Stimulated activated memory B cell treated with anti-CD40 and anti-IgM and Interleukin-4, amounts not matched to agents 10 μg/mL and 1 μg/mL and 100 μg/mL, for 72 hours (primary cell): ENCODE measurements around the gene PNPLA6.
"Not testable (repeated sequence)": the region's sequence is repeated elsewhere in the genome, so short reads cannot be mapped to it uniquely, and the experiment has no call there.

ENCODE experiments used
- ATAC-seq: fragments of 150-1000 bp; cut with Tn5 transposase; 2 replicates; pipeline ENCODE4 v1.10.0; 2021
- H3K27ac Mint-ChIP-seq: one replicate; pipeline ENCODE4 v1.8.0; 2022; ENCODE audit warnings: mild to moderate bottlenecking, mixed read lengths
- H3K27me3 Mint-ChIP-seq: one replicate; pipeline ENCODE4 v1.8.0; 2022; ENCODE audit warnings: mixed read lengths
- H3K36me3 Mint-ChIP-seq: one replicate; pipeline ENCODE4 v1.8.0; 2022; ENCODE audit warnings: mixed read lengths
- H3K4me1 Mint-ChIP-seq: one replicate; pipeline ENCODE4 v1.8.0; 2022; ENCODE audit warnings: mixed read lengths
- H3K4me3 Mint-ChIP-seq: one replicate; pipeline ENCODE4 v1.8.0; 2022; ENCODE audit warnings: mild to moderate bottlenecking, moderate library complexity, mixed read lengths
- H3K9me3 Mint-ChIP-seq: one replicate; pipeline ENCODE4 v1.8.0; 2022; ENCODE audit warnings: mixed read lengths

The PNPLA6 gene

DNA sequence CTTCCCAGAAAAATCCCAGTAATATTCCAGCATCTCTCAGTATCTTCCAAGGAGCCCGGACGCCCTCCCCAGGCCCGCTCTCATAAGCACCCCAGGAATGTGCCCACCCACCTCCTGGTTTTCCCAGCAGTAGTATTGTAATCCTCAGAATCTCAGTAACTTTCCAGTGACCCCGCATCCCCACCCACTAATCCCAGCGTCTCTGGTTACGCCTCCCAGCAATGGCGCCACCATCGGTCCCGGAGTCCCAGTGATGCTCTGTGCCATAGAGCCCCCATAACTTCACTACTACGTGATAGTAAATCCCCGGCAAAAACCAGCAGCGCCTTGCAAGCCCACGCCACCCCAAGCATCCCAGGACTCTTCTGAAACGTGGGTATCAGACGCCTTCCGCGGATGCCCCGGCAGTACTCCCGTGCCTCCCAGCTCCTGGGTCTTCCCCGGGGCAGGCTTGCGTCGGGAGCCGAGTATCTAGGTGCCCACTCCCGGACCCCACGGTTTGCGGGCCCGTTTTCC is 928 bp upstream of the PNPLA6 start:
- Mint-ChIP-seq H3K27me3 (no peaks in the 10 kb centered on the region), H3K4me1 (peaks cover 36% of the 10 kb centered on the region), H3K36me3 (peaks cover 24% of the 10 kb centered on the region), H3K4me3 (peak overlapping the region; percentile 95), H3K27ac (peak overlapping the region; percentile 90), H3K9me3 (no peaks in the 10 kb centered on the region)
- ATAC-seq, result peak; percentile 48

DNA sequence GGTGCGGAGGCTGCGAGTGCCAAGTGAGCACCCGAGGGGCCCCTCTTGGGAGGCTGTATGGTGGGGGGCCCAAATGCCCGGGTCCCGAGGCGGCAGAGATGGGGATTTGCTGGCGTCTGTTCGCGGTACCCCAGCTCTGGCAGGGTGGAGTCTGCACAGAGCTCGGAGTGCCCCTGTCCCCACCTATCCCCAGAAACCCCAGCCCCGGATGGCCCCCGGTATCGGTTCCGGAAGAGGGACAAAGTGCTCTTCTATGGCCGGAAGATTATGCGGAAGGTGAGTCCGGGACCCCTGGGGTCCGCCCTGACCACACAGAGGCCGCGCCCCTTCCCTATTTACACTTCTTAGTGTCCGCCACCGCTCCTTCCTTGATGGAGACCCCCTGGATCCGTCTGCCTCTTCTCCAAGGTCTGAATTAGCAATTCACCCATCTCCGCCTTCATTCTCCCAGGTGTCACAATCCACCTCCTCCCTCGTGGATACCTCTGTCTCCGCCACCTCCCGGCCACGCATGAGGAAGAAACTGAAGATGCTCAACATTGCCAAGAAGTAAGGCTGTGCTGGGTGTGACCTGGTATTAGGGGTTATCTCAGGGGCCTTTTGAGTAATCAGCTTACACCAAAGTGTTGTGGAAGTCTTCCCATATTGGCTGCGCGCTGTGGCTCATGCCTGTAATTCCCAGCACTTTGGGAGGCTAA is 630 bp downstream of the PNPLA6 start:
- Mint-ChIP-seq H3K27me3 (no peaks in the 10 kb centered on the region), H3K36me3 (peaks cover 24% of the 10 kb centered on the region), H3K27ac (peak overlapping the region; percentile 90), H3K9me3 (no peaks in the 10 kb centered on the region), H3K4me1 (peaks cover 36% of the 10 kb centered on the region), H3K4me3 (peak overlapping the region; percentile 95)
- peak; percentile 2 for ATAC-seq

DNA sequence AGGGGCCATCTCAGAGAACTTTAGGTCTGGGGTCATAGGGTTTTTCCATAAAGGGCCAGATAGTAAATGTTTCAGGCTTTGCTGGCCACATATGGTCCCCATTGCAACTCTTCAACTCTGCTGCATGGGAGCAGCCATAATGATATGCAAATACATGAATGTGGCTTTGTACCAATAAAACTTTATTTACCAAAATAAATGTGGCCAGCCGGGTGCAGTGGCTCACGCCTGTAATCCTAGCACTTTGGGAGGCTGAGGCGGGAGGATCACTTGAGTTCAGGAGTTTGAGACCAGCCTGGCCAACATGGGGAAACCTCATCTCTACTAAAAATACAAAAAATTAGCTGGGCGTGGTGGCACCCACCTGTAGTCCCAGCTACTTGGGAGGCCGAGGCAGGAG is 3.5 kb downstream of the PNPLA6 start:
- H3K4me1 Mint-ChIP-seq, result peaks cover 34% of the 10 kb centered on the region
- H3K27me3 Mint-ChIP-seq, H3K27ac Mint-ChIP-seq, ATAC-seq, H3K4me3 Mint-ChIP-seq, H3K9me3 Mint-ChIP-seq: not testable (repeated sequence)
- peaks cover 47% of the 10 kb centered on the region for H3K36me3 Mint-ChIP-seq

DNA sequence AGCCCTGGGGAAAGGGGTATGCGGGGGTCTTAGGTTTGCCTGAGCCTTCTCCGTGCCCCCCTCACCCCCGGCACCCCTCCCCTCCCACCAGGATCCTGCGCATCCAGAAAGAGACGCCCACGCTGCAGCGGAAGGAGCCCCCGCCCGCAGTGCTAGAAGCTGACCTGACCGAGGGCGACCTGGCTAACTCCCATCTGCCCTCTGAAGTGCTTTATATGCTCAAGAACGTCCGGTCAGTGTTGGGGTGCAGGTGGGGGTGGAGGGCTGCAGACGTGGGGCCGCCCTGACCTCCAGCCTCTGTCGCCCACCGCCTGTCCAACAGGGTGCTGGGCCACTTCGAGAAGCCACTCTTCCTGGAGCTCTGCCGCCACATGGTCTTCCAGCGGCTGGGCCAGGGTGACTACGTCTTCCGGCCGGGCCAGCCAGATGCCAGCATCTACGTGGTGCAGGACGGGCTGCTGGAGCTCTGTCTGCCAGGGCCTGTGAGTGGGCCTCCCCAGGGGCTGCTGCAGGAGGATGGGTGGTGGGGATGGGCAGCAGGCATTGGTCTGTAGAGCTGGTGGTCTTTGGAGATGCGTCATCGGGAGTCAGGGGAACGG is 4.4 kb downstream of the PNPLA6 start:
- Mint-ChIP-seq H3K9me3 (no peaks in the 10 kb centered on the region), H3K27ac (no peak overlapping the region), H3K4me3 (no peak overlapping the region), H3K4me1 (peaks cover 34% of the 10 kb centered on the region), H3K36me3 (peaks cover 47% of the 10 kb centered on the region), H3K27me3 (no peaks in the 10 kb centered on the region)
- no peak for ATAC-seq

DNA sequence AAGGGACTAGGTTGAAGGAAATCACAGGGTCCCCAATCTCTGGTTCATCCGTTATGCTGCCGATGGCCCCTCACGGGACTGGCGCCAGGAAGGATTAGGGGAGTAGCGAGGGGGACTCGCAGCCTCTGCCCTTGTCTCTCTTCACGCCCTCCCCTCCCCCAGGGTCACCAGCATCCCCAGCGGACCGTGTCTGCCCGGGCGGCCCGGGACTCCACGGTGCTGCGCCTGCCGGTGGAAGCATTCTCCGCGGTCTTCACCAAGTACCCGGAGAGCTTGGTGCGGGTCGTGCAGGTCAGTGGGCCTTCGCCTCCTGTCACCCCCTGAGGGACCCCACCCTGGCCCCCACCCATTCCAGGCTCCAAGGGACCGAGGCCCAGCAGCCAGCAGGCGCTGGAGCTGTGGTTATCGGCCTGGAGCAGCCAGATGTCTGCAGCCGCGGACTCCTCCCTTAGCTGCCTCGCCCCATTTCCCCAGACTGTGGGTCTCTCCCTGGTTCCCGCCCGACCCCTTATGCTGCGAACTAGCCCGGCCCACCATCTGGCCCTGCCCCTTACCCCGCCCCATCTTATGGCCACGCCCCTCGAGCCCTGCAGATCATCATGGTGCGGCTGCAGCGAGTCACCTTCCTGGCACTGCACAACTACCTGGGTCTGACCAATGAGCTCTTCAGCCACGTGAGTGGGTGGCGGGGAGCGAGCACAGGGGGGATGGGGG is 5.4 kb downstream of the PNPLA6 start:
- Mint-ChIP-seq H3K9me3 (no peaks in the 10 kb centered on the region), H3K27ac (no peak overlapping the region), H3K36me3 (peaks cover 50% of the 10 kb centered on the region), H3K27me3 (no peaks in the 10 kb centered on the region), H3K4me3 (no peak overlapping the region), H3K4me1 (peaks cover 44% of the 10 kb centered on the region)
- no peak for ATAC-seq

DNA sequence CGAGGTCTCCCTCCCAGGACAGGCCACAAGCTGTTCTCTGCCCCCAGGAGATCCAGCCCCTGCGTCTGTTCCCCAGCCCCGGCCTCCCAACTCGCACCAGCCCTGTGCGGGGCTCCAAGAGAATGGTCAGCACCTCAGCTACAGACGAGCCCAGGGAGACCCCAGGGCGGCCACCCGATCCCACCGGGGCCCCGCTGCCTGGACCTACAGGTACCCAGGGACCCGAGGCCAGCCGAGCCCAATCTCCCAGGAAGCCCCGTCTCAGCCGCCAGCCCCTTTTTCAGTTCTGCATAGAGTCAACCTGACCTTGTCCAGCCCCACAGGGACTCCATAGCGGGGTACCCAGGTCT is 5.9 kb downstream of the PNPLA6 start:
- ATAC-seq, result no peak
- Mint-ChIP-seq H3K27ac (no peak overlapping the region), H3K4me3 (no peak overlapping the region), H3K4me1 (peaks cover 44% of the 10 kb centered on the region), H3K36me3 (peaks cover 53% of the 10 kb centered on the region), H3K9me3 (no peaks in the 10 kb centered on the region), H3K27me3 (no peaks in the 10 kb centered on the region)

DNA sequence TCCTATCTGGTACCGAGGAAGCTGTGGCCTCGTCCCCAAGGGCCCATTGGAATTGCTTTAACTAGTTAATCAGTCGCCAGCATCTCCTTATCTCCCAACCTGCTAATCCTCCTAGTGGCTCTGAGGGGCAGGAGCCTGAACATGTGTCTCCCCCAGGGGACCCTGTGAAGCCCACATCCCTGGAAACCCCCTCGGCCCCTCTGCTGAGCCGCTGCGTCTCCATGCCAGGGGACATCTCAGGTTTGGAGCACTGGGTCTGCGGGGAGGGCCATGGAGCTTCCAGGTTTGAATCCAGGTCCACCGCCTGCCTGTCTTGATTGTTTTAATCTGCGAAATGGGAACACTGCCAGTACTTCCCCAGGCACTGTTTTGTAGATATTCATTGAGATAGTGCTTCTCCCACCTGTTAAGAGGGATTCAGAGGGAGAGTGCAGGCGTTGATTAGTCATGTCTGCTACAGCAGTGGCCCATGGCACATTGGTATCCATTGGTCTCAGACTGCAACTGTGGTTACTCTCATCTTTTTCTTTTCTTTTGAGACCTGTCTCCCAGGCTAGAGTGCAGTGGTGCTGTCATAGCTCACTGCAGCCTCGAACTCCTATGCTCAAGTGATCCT is 6.4 kb downstream of the PNPLA6 start:
- no peak overlapping the region for H3K4me3 Mint-ChIP-seq
- H3K36me3 Mint-ChIP-seq, result peaks cover 52% of the 10 kb centered on the region
- H3K4me1 Mint-ChIP-seq, result peaks cover 39% of the 10 kb centered on the region
- ATAC-seq, result no peak
- H3K27ac Mint-ChIP-seq, result no peak overlapping the region
- no peaks in the 10 kb centered on the region for H3K9me3 Mint-ChIP-seq
- H3K27me3 Mint-ChIP-seq, result no peaks in the 10 kb centered on the region

DNA sequence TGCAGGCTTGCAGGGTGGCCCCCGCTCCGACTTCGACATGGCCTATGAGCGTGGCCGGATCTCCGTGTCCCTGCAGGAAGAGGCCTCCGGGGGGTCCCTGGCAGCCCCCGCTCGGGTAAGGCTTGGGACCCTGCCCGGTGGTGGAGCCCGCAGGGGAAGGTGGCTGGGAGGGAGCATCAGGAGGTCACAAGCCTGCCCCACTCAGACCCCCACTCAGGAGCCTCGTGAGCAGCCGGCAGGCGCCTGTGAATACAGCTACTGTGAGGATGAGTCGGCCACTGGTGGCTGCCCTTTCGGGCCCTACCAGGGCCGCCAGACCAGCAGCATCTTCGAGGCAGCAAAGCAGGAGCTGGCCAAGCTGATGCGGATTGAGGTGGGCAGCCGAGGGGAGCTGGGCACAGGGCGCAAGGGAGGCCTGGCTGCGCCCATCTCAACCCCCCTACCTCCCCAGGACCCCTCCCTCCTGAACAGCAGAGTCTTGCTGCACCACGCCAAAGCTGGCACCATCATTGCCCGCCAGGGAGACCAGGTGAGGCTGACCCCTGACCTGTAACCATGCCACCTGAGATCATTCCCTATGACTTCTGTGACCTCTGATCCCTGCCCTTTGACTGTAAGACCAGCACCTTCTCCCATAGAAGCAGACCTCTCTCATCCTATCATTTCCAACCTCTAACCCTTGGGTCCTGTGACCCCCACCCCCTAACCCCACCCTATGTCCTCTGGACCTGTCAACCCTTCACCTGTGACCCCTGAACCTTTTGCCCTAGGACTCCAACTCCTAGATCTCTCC is 7.2 kb downstream of the PNPLA6 start:
- no peak for ATAC-seq
- Mint-ChIP-seq H3K27me3 (no peaks in the 10 kb centered on the region), H3K27ac (peak overlapping the region; percentile 7), H3K36me3 (peaks cover 46% of the 10 kb centered on the region), H3K9me3 (no peaks in the 10 kb centered on the region), H3K4me1 (peaks cover 31% of the 10 kb centered on the region), H3K4me3 (no peak overlapping the region)

DNA sequence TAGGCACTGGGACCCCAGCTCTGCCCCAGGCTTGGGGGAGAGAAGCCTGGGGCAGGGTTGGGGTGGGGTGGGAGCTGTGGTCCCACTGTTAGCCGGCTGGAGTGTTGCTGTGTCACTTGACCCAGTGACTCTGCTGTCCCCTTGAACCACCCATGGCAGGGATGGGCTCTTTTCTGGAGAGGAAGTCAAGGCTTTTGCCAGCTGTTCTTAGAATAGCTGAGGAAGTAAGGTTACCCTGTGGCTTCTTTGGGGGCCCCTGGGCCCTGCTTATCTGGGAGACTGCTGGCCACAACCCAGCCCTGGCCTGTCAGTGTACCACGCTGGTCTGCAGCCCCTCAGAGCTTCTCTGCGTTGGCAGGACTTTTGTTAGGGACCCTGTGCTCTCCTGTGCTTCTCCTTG is 9.1 kb downstream of the PNPLA6 start:
- no peak for ATAC-seq
- Mint-ChIP-seq H3K27me3 (no peaks in the 10 kb centered on the region), H3K4me1 (peaks cover 31% of the 10 kb centered on the region), H3K27ac (peak overlapping the region; percentile 9), H3K36me3 (peaks cover 43% of the 10 kb centered on the region), H3K9me3 (no peaks in the 10 kb centered on the region), H3K4me3 (no peak overlapping the region)

DNA sequence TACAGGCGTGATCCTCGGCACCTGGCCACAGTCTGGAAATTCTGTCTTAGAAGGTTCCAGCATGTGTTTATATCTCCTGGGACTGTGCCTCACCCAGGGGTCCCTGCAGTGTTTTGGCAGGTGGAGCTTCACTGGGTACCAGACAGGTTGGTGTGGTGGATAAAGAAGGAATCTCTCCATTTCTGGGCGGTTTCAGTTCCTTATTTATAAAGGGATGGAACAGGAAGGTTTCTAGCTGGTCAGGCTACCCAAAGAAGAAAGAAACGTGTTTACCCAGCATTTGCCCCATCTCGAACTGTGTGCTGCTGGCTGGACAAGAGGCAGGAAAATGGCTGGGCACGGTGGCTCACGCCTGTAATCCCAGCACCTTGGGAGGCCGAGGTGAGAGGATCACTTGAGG is 9.8 kb downstream of the PNPLA6 start:
- Mint-ChIP-seq H3K4me3 (no peak overlapping the region), H3K9me3 (no peaks in the 10 kb centered on the region), H3K36me3 (peaks cover 45% of the 10 kb centered on the region), H3K27ac (peak overlapping the region; percentile 9), H3K4me1 (peaks cover 31% of the 10 kb centered on the region), H3K27me3 (no peaks in the 10 kb centered on the region)
- no peak for ATAC-seq

DNA sequence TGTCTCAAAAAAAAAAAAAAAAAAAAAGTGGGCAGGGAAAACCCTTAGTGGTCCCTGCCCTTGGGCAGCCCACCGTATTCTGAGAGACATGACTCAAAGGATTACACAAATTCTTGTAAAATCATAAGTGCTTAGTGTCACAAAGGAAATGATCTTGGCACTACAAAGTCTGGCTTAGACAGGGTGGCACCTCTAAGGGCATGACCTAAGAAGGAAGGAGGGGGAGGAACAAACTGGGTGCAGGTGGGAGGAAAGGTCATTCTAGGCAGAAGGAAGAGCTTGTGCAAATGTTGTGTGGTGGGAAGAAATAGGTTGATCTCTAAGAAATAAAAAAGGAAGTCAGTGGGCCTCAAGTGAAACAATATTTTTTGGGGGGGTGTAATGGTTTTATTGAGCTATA is 10.4 kb downstream of the PNPLA6 start:
- Mint-ChIP-seq H3K4me1 (peaks cover 31% of the 10 kb centered on the region), H3K36me3 (peaks cover 48% of the 10 kb centered on the region), H3K4me3 (peak overlapping the region; percentile 21), H3K9me3 (no peaks in the 10 kb centered on the region), H3K27me3 (no peaks in the 10 kb centered on the region), H3K27ac (peak overlapping the region; percentile 9)
- peak; percentile 75 for ATAC-seq

DNA sequence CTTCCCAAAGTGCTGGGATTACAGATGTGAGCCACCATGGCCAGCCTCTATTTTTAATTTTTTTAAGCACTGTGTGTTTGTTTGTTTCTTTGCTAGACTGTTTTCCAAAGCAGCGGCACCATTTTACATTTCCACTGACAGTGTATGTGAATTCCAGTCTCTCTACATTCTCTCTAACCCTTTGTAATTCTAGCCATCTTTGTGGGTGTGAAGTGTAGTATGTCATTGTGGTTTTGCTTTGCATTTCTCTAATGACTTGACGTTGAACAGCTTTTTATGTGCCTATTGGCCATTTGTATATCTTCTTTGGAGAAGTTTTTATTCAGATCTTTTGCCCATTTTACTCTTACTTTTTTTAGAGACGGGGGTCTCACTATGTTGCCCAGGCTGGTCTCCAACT is 11.6 kb downstream of the PNPLA6 start:
- Mint-ChIP-seq H3K36me3 (peaks cover 44% of the 10 kb centered on the region), H3K4me1 (peaks cover 31% of the 10 kb centered on the region), H3K27me3 (no peaks in the 10 kb centered on the region), H3K4me3 (no peak overlapping the region), H3K9me3 (no peaks in the 10 kb centered on the region), H3K27ac (no peak overlapping the region)
- no peak for ATAC-seq

DNA sequence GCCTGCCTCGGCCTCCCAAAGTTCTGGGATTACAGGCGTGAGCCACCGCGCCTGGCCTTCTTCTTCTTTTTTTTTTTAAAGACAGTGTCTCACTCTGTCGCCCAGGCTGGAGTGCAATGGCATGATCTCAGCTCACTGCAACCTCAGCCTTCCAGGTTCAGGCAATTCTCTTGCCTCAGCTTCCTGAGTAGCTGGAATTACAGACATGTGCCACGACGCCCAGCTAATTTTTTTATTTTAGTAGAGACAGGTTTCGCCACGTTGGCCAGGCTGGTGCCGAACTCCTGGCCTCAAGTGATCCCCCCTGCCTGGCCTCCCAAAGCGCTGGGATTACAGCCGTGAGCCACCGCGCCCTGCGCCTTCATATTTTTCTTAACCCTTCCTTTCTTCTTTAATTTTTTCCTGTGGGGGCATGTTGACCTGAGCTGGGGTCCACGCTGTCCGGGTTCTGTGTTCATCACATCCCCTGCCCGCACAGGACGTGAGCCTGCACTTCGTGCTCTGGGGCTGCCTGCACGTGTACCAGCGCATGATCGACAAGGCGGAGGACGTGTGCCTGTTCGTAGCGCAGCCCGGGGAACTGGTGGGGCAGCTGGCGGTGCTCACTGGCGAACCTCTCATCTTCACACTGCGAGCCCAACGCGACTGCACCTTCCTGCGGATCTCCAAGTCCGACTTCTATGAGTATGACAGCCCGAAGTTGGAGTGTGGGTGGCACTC is 14.1 kb downstream of the PNPLA6 start:
- Mint-ChIP-seq H3K4me1 (peaks cover 18% of the 10 kb centered on the region), H3K36me3 (peaks cover 38% of the 10 kb centered on the region), H3K4me3 (no peak overlapping the region), H3K27ac (no peak overlapping the region), H3K27me3 (no peaks in the 10 kb centered on the region), H3K9me3 (no peaks in the 10 kb centered on the region)
- no peak for ATAC-seq

DNA sequence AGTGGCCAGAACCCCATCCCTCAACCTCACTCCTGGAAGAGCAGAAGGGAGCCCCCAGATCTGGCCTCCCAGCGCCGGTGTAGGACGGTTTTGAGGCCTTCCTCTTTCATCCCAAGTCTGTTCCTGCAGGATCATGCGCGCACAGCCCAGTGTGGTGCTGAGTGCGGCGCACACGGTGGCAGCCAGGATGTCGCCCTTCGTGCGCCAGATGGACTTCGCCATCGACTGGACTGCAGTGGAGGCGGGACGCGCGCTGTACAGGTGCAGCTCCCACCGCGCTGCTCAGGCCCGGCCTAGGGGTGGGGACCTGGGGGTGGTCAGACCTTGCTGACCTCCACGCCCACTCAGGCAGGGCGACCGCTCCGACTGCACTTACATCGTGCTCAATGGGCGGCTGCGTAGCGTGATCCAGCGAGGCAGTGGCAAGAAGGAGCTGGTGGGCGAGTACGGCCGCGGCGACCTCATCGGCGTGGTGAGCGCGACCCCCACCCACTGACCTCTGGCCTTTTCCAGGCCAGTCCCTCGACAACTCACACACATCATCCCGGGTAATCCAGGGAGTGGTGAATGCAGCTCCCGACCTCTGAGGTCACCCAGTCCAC is 14.8 kb downstream of the PNPLA6 start:
- peaks cover 11% of the 10 kb centered on the region for H3K4me1 Mint-ChIP-seq
- H3K4me3 Mint-ChIP-seq, result no peak overlapping the region
- H3K9me3 Mint-ChIP-seq, result no peaks in the 10 kb centered on the region
- H3K27ac Mint-ChIP-seq, result no peak overlapping the region
- H3K27me3 Mint-ChIP-seq, result no peaks in the 10 kb centered on the region
- no peak for ATAC-seq
- peaks cover 40% of the 10 kb centered on the region for H3K36me3 Mint-ChIP-seq
